Measurements from ENCODE around the gene OTULIN. TPM values are rescaled to one million over a fixed set of nuclear protein-coding genes. Genes with fewer than 3 reads are reported as not detected.

The OTULIN gene
- total RNA-seq, 2 donors from 2014 or later: 20.1 to 22.2 TPM

DNA sequence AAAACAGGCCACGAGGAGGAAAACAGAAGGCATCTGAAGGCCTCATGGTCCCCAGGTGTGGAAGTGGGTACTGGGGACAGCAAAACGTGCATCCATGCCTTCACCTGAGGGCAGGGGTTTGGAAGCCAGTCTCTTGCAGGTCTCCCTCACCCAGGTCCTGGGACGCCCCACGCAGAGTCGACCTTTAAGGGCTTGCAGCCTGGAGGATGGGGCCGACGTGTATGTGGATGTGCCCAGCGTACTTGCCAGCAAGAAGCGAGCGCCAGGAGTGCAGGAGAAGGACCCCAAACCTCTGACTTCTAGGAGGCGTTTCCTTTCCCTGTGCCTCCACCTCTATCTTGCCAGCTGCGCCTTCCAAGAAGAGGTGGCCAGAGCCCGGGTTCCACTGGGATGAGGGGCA lies 65.9 kb downstream of the OTULIN start:
- DNase-seq: no peak
- no peak for ATAC-seq
- intact Hi-C loops (cut with DNase I): loop anchor here in 1 of 2 donors (10.0 kb wide), 1 partner anchor 144 kb away; the partner anchor contains the start of gene ANKH

DNA sequence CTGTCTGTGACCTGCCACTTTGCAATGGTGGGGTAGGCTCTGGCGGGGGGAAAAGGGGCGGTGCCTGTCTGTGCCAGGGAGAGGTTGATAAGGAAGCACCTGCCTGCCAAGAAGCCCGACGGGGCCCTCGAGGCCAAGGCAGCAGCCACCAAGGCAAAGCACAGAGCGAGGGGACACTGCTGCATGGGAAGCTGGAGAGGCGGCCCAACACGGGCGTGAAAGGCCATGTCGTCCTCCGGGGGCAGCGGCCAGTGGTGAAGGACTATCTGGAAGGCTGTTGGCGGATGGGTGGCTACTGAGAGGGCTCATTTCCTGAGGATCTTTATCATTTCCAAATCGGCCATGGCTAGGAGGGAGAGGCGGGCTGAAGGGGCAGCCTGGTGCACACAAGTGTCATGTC lies 66.4 kb downstream of the OTULIN start:
- intact Hi-C loops (cut with DNase I): loop anchor here in 1 of 2 donors (10.0 kb wide), 1 partner anchor 144 kb away; the partner anchor contains the start of gene ANKH
- ATAC-seq: no peak
- no peak for DNase-seq

DNA sequence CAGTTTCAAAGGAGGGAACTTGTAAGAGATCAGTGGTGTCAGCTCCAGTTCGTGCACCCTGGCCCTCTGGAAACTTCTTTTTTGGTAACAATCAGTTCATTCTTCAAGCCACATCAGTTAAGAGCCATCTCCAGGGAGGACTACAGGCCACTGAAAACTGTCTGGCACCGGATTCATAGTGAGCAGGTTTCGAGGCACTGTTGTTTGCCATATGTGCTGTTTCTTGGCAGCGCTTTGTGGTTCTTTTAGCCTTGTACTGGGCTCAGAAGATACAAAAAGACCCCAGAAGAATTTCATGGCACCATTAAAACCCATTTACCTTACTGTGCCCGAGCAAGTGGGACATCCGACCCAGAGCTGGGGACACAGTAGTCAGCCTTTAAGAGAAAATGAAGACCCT lies 68.5 kb downstream of the OTULIN start:
- no peak for ATAC-seq
- DNase-seq: no peak
- intact Hi-C loops (cut with DNase I): loop anchor here in 1 of 2 donors (10.0 kb wide), 1 partner anchor 142 kb away; the partner anchor contains the start of gene ANKH

DNA sequence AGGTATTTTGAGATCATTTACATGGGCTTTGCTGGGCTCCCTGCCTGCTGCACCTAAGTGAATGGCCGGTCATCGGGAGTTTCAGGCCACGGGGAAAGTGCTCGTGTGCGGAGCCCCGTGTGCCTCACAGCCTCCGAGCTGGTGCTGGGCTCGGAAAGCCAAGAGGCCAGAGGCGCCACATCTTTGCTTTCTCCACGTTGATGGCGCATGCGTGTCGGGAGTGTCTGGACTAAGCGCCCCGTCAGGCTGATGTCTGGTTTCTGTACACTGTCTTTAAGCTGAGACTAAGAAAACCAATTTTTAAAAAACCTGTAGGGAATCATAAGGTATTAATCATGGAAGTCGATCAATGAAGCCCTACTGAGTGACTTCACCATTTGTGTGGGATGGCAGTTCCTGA lies 69.1 kb downstream of the OTULIN start:
- intact Hi-C loops (cut with DNase I): loop anchor here in 1 of 2 donors (10.0 kb wide), 1 partner anchor 141 kb away; the partner anchor contains the start of gene ANKH
- ATAC-seq (no peak), DNase-seq (no peak)

DNA sequence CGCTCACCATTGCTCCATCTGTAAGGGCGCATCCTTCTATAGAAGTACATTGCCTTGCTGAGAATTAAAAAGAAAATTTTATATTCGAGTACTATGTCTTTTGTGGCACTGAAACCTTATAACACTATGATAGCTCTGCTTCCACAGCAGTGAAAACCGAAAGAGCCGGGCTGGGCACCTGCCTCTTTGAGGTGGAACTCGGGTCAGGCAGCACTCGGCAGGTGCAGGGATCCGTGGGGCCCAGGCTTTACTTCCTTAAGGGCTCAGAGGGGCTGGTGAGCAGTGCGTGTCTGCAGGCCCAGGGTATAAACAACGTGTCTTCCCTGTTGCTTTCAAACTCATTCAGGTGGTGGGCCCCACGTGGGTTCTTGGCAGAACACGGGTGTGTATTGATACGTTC lies 69.9 kb downstream of the OTULIN start:
- no peak for DNase-seq
- intact Hi-C loops (cut with DNase I): loop anchor here in 1 of 2 donors (10.0 kb wide), 1 partner anchor 140 kb away; the partner anchor contains the start of gene ANKH
- no peak for ATAC-seq

DNA sequence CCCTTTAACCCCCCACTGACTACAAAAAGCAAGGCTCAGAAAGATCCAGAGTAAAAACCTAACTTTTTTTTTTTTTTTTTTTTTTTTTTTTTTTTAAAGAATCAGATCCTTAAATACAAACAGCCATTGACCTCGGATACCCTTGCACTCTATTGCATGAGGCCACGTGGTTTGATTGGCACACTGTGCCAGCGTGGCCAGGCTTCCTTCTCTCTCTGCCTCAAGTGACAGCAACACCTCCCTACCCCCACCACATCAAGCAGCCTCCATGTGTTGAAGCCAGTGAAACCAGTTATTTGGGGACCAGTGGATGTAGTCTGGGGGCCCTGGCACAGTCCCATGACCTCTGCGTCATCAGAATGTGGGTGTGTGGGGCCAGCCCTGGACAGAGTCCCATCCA lies 71.4 kb downstream of the OTULIN start:
- intact Hi-C loops (cut with DNase I): loop anchor here (5.0 to 10.0 kb wide), 2 partner anchors 131 to 139 kb away; partner anchors contain the start of gene ANKH (in 1 of the 2)
- ATAC-seq (peak; percentile 55 to 81), DNase-seq (no peak)

DNA sequence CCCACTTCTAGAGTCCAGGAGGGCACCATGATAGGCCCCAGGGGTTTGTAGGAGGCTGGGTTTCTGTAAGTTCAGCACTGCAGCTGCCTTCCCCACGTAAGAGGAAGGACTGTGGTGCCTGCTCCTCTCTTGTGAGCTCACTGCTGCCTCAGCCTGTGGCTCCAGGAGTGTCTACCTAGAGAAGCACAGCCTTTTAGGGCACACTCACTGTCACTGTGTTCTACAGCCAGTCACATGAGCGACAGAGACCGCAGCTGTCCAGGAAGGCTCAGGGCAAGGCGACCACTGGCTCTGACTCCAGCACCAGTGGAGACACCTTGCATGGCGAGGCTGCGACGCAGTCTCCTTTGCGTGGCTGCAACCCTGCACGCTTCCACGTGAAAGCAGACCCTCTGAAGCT lies 72.8 kb downstream of the OTULIN start:
- intact Hi-C loops (cut with DNase I): loop anchor here (5.0 to 10.0 kb wide), 2 partner anchors 130 to 138 kb away; partner anchors contain the start of gene ANKH (in 1 of the 2)
- DNase-seq (no peak), ATAC-seq (peak in 1 of 2 donors; percentile 51)

DNA sequence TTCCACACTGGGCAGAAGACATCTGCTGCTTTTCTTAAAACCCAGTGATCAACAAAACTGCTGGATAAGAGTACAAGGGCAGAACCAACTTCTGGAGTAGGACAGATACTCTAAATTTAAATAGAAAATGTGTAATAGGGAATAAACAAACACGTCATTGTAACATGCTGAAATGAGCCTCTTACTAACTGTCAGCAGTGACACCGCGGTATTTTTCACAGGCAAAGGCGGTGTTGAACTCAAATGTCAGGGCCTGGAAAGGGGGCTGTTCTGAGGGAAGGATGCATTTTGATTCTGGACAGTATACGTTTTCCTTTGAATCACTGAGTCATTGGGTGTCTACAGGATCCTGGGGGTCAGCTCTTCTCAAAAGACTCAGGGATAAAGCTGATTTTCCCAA lies 73.5 kb downstream of the OTULIN start:
- DNase-seq (no peak), ATAC-seq (no peak)
- intact Hi-C loops (cut with DNase I): loop anchor here (5.0 to 10.0 kb wide), 2 partner anchors 129 to 137 kb away; partner anchors contain the start of gene ANKH (in 1 of the 2)

DNA sequence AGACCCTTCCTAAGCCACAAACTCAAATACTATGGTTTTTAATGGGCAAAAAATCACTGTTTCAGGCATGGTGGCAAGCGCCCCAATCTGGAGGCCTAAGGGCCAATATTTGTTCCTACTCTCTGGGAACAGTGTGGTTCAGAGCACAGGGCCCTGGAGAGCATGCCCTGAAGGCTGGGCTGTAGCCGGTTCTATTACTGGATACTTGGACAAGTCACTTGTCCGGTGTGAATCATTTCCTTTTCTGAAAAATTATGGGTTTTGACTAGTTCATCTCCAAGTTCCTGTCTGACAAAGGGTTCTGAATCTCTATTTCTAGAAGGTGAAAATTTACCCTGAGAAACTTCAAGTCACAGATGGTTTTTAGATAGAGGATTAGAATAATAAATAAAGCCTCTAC lies 75.0 kb downstream of the OTULIN start:
- peak in 1 of 2 donors; percentile 66 for ATAC-seq
- intact Hi-C loops (cut with DNase I): loop anchor here (5.0 to 10.0 kb wide), 2 partner anchors 128 to 135 kb away; partner anchors contain the start of gene ANKH (in 1 of the 2)
- peak; percentile 47 for DNase-seq

DNA sequence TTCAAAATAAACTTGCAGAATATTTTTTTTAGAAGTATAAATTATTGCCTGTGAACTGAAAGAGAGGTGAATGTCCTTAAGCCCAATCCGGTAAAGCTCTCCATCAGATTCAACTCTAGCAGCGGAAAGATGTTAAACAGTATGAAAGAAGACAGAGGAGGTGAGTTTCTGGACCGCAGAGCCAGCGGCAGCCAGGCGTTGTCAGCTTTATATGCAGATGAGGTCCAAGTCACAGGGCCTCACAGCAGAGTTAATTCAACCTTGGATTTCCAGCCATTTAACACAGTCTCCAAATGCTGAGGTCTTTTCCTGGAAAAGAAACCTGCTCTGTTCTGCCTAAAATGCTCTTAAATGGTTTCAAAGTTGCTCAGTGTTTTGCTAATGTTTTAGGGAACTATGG lies 75.5 kb downstream of the OTULIN start:
- no peak for DNase-seq
- no peak for ATAC-seq
- intact Hi-C loops (cut with DNase I): loop anchor here (5.0 to 10.0 kb wide), 3 partner anchors 65 to 135 kb away; partner anchors contain the start of gene ANKH (in 1 of the 2)

DNA sequence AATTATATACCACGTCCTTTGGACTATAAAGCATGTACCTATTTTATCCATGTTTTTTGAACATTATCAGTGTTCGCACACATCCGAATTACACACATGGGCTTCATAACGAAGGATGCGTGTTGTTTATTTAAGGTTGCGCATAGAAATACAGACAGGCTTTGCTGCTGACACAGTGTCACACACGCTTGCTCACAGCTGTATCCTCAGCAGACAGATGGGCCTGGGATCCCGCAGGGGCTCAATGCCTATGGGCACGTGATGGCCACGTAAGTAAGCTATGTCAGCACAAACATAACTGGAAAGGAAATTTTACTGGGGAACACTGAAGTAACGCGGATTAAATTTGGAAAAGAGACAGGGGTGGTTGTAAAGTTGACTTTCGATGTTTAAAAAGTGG lies 76.6 kb downstream of the OTULIN start:
- no peak for DNase-seq
- intact Hi-C loops (cut with DNase I): loop anchor here in 1 of 2 donors (10.0 kb wide), 1 partner anchor 64 kb away; no protein-coding TSS in a partner anchor

DNA sequence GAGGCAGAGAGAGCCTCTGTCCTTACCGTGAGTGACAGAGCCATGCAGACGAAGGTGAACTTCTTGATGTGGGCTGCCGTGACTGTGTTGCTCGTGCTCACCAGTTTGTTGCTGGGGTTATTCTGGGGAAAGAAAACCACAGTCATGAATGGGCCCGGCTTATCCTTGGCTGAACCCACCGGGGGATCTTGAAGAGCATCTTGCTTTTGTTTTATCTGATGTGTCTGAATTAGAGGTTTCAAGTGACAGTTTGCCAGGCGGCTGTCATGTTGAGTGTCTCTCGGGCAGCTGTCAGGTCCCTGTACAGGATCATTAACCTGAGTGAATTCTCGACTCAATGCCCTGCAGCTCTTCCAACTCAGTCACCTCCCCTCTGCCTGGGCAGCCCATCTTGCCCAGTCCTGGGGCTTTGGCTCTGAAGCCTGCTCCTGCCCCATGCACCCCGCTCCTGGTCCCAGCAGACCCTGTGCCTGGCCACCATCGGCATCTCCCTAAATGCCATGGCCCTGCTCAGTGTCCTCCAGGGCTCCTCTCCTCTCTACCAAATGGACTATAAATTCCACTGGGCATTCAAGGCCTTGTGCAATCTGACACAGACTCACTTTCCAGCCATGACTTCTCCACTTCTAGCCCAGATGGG lies 77.4 kb downstream of the OTULIN start:
- intact Hi-C loops (cut with DNase I): loop anchor here in 1 of 2 donors (10.0 kb wide), 1 partner anchor 63 kb away; no protein-coding TSS in a partner anchor
- DNase-seq: no peak
- ATAC-seq: no peak

More for the DNA sequence above, 76.6 kb downstream of the OTULIN start:
- ATAC-seq: no peak

DNA sequence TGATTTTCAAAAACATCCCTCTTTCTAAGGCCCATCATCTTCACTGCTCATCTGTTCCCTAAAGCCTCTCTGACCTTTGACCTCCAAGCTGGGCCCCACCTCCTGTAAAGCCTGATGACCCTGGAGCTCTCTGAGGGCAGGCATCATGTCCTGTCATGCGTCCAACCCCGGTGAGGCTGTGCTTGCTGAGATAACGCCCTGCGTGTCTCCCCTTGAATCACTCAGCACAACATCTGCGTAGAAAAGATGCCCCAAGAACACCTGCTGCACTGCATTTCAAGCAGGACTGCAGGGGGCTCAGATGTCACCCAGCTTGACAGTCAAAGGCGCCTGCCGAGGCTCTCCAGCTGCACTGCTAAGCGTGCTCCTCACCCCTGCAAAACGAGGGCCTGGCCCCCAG lies 78.0 kb downstream of the OTULIN start:
- intact Hi-C loops (cut with DNase I): loop anchor here in 1 of 2 donors (10.0 kb wide), 1 partner anchor 62 kb away; no protein-coding TSS in a partner anchor
- DNase-seq: no peak
- peak in 1 of 2 donors; percentile 33 for ATAC-seq

DNA sequence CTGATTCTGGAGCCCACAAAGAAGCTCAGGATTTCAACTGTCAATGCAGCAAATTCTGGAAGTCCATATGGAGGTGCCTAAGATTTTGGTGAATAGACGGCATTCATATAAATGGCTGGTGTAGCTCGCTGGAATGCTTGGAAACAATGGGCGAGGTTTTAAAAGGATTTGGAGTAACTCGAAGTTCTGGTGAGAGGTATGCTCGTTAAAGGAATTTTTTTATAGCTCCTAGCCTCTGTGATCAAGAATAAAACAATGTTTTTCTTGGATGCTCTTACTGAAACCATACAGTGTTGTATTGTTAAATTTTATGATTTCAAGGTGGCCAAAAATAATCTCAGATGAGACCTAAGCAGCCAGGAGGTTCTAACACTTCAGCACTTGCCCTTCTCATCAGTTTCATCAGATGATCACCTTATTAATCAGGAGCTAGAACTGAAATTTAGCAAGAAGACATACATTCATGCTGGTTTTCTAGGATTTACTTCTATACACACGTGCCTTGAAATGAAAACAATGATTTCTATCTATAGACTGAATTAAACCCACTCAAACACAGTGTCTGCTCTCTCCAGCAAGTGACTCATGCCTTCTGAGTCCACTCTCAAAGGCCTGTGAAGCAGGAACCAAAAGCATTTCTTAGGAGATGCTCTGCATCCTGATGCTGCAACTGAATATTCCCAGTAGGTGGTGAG lies 79.2 kb downstream of the OTULIN start:
- intact Hi-C loops (cut with DNase I): loop anchor here in 1 of 2 donors (10.0 kb wide), 1 partner anchor 61 kb away; no protein-coding TSS in a partner anchor
- DNase-seq (no peak), ATAC-seq (no peak)

DNA sequence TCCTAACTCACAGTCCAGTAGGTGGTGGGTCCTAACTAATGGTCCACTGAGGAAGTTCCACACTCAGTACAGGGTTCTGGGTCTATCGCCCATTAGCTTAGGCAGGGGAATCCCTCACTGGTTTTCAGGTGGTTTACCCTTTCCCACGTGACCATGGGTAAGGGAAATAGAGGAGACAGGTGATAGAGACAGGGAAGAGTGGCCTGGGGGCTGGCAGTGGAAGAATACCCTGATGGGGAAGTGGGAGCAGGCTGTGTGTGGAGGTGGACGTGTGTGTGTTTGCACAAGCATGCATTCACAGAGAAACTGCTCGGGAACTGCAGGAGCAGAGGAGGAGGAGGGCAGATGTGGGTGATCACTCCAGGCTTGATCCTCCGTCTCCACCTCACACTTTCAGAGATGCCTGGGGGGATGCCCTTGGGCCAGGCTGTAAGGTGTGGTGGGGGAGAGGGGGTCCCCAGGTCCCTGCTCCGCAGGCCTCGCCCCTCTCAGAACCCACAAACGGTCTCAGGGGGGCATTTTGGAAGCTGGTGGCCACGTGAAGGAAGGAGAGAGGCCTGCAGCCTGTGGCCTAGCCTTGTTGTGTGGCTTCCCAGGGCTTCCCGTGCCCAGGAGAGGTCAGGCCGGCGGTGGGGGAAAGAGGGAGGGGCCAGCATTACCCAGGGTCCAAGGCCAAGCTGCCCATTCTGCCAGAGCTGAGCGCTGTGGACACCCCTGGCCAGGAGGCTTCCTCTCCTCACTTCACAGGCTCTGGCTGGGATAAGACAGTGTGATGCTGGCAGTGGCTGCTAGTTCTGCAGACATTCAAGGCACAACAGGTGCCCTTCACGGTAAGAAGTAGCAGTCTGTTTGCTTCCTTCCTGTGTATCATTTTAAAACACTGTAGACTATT lies 80.0 kb downstream of the OTULIN start:
- intact Hi-C loops (cut with DNase I): loop anchor here in 1 of 2 donors (10.0 kb wide), 1 partner anchor 60 kb away; no protein-coding TSS in a partner anchor
- ATAC-seq (peak; percentile 27 to 42), DNase-seq (no peak)

DNA sequence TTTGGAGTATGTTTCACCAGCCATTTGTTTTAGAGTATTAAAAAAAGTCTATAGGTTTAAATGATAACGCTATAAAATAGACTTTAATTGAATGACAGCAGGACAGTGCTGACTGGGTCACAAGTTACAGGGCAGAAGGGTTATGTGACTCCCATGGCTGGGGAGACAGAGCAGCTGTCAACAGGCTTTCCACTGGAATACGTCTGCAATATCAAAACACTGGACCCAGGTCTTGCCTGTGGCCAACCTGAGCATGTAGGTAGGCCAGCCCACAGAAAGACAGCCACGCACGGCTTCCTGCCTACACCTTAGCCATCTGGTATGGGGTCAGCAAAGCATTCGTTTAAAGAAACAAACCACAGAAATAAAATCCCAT lies 80.7 kb downstream of the OTULIN start:
- DNase-seq: no peak
- ATAC-seq: no peak
- intact Hi-C loops (cut with DNase I): loop anchor here in 1 of 2 donors (10.0 kb wide), 1 partner anchor 60 kb away; no protein-coding TSS in a partner anchor

DNA sequence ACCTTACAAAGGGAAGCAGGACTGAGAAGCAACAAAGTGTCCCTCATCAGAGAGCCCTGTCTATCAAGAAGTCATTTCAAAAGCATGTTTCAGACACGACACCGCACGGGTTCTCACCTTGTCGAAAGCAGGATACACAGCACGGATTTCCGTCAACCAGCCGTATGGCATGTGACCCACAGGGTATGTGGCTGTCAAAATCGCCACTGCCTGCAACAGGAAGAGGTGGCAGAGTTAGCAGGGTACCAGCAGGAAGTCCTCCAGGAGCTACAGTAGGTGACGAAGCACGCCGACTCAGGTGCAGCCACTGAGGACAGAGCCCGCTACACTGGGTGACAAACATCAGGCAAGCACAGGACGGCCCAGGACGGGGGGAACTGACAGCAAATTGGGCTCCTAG lies 81.2 kb downstream of the OTULIN start:
- ATAC-seq (no peak), DNase-seq (no peak)
- intact Hi-C loops (cut with DNase I): loop anchor here in 1 of 2 donors (10.0 kb wide), 1 partner anchor 59 kb away; no protein-coding TSS in a partner anchor

DNA sequence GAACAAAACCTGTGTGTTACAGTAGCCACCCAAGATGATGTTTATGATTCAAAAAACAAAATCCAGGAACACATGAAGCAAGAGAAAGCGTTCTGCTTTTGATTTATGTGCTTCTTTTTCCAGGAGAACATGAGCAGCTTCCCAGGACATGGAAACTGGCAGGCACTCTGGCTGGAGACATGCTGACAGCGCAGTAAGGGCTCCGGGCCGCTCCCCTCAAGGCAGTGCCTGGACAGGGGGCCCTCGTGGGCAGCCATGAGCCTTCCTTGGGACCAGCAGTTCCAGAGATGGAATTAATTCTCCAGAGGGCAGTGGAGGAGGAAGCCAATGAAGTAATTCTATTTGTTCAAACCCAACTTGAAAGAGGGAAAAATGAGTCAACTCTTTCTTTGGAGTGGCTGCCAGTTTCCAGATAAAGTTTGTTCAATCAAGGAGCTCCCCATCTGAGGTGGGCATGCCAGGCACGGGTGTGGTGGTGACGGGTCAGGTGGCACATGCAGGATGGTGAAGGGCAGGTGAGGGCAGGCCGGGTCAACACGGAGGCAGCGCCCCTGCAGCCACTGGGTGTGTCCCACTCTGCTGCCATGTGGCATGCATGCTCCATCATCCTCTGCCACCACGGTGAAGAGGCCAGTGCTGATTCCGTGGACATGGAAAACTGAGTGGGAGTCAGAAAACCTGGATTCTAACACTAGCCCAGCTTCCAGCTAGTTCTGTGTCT lies 83.8 kb downstream of the OTULIN start:
- ATAC-seq (no peak), DNase-seq (no peak)
- intact Hi-C loops (cut with DNase I): loop anchor here in 1 of 2 donors (10.0 kb wide), 1 partner anchor 56 kb away; no protein-coding TSS in a partner anchor

Measured in left cardiac atrium (tissue), 4 donors.